DMS153 treated with DMSO at 0.1 percent for 48 hours (cell line): ENCODE results near the gene SPINT1.
A peak's percentile ranks its signal among the peaks of the same experiment; 100 is the strongest.

Experiments used
- DNase-seq: peaks from one replicate; lab custom pipeline; 2025; ENCODE audit not compliant: unreplicated experiment; lab: John Stamatoyannopoulos, UW

SPINT1 gene

GRCh38 chr15:40893019-40893670 lies 49.3 kb downstream of the SPINT1 start:
- no peak for DNase-seq

GRCh38 chr15:40893733-40894680 lies 50.2 kb downstream of the SPINT1 start, which contains the start of gene VPS18:
Gene VPS18, plus strand, starts transcription at chr15:40894450. Its CDS starts 319 bp downstream, at chr15:40894769.
- DNase-seq, result peak; percentile 72

- DNase-seq, result no peak
Measured at GRCh38 chr15:40894681-40895448, 51.0 kb downstream of the SPINT1 start.

- no peak for DNase-seq
Measured at GRCh38 chr15:40899536-40900207, 55.8 kb downstream of the SPINT1 start.

GRCh38 chr15:40900256-40901052 lies 56.6 kb downstream of the SPINT1 start:
- no peak for DNase-seq

- no peak for DNase-seq
Measured at GRCh38 chr15:40901053-40901443, 57.2 kb downstream of the SPINT1 start.

GRCh38 chr15:40902605-40903561 lies 59.0 kb downstream of the SPINT1 start:
- DNase-seq, result no peak

GRCh38 chr15:40904552-40905201 lies 60.8 kb downstream of the SPINT1 start:
- no peak for DNase-seq

GRCh38 chr15:40906091-40906990 lies 62.5 kb downstream of the SPINT1 start:
- DNase-seq, result peak; percentile 46

- DNase-seq, result no peak
Measured at GRCh38 chr15:40906991-40907802, 63.3 kb downstream of the SPINT1 start.
